ENCODE measurements around the gene NRG2. TPM values are rescaled to one million over a fixed set of nuclear protein-coding genes. Genes with fewer than 3 reads are reported as not detected.

NRG2 gene
- total RNA-seq, 4 donors from 2014 or later, result 2.5 to 21.2 (median 4.5) TPM; not detected in 1

- Histone ChIP-seq H3K36me3 (no peaks in the 10 kb centered on the region), H3K9me3 (no peaks in the 10 kb centered on the region), H3K4me1 (peaks cover 0 to 7% of the 10 kb centered on the region in 2 donors), H3K27ac (no peak overlapping the region), H3K4me3 (no peak overlapping the region), H3K27me3 (peaks cover 0 to 2% of the 10 kb centered on the region in 2 donors)
- no peak for DNase-seq
- intact Hi-C loops (cut with DNase I; ENCODE audit: low total_unique reads), result no loop called here
- TF ChIP-seq POLR2A (IDR thresholded peaks at IDR 0.05) (no peak), CTCF (IDR thresholded peaks at IDR 0.05) (no peak)
These were observed 144.1 kb downstream of the NRG2 start for GRCh38 chr5:139898981-139899380.

GRCh38 chr5:139897982-139898381, 145.1 kb downstream of the NRG2 start:
- no peaks in the 10 kb centered on the region for H3K4me1 ChIP-seq
- no peaks in the 10 kb centered on the region for H3K27me3 ChIP-seq
- TF ChIP-seq CTCF (IDR thresholded peaks at IDR 0.05) (no peak), POLR2A (IDR thresholded peaks at IDR 0.05) (no peak)
- DNase-seq, result no peak
- H3K36me3 ChIP-seq, result no peaks in the 10 kb centered on the region
- intact Hi-C loops (cut with DNase I; ENCODE audit: low total_unique reads), result no loop called here
- H3K9me3 ChIP-seq, result no peaks in the 10 kb centered on the region
- no peak overlapping the region for H3K27ac ChIP-seq
- no peak overlapping the region for H3K4me3 ChIP-seq

GRCh38 chr5:139897342-139897741, 145.8 kb downstream of the NRG2 start:
- no peaks in the 10 kb centered on the region for H3K36me3 ChIP-seq
- intact Hi-C loops (cut with DNase I; ENCODE audit: low total_unique reads), result no loop called here

GRCh38 chr5:139896718-139897117, 146.4 kb downstream of the NRG2 start:
- Histone ChIP-seq H3K9me3 (no peaks in the 10 kb centered on the region), H3K4me1 (no peaks in the 10 kb centered on the region), H3K27ac (no peak overlapping the region), H3K36me3 (no peaks in the 10 kb centered on the region), H3K4me3 (no peak overlapping the region), H3K27me3 (no peaks in the 10 kb centered on the region)
- no peak for DNase-seq
- intact Hi-C loops (cut with DNase I; ENCODE audit: low total_unique reads), result no loop called here
- no peak for TF ChIP-seq POLR2A (IDR thresholded peaks at IDR 0.05)
- no peak for TF ChIP-seq CTCF (IDR thresholded peaks at IDR 0.05)

More at GRCh38 chr5:139897342-139897741, 145.8 kb downstream of the NRG2 start:
- Histone ChIP-seq H3K9me3 (no peaks in the 10 kb centered on the region), H3K27ac (no peak overlapping the region), H3K27me3 (no peaks in the 10 kb centered on the region), H3K4me3 (no peak overlapping the region), H3K4me1 (no peaks in the 10 kb centered on the region)
- no peak for TF ChIP-seq CTCF (IDR thresholded peaks at IDR 0.05)
- no peak for TF ChIP-seq POLR2A (IDR thresholded peaks at IDR 0.05)
- no peak for DNase-seq

- Histone ChIP-seq H3K4me1 (no peaks in the 10 kb centered on the region), H3K27me3 (no peaks in the 10 kb centered on the region), H3K36me3 (no peaks in the 10 kb centered on the region), H3K9me3 (no peaks in the 10 kb centered on the region), H3K27ac (no peak overlapping the region), H3K4me3 (no peak overlapping the region)
- intact Hi-C loops (cut with DNase I; ENCODE audit: low total_unique reads), result no loop called here
- no peak for DNase-seq
- no peak for TF ChIP-seq CTCF (IDR thresholded peaks at IDR 0.05)
- no peak for TF ChIP-seq POLR2A (IDR thresholded peaks at IDR 0.05)
These were observed 147.5 kb downstream of the NRG2 start for GRCh38 chr5:139895647-139896046.

All from uterus (tissue), 4 donors.